Cardiac fibroblast (primary cell): Measurements from ENCODE around the gene PPCDC.

Experiments
- DNase-seq, 2 donors: peaks; one replicate each; pipeline versions ENCODE4 v3.0.0 to v3.0.0-alpha.2; 2010; ENCODE audit warnings: low read depth in 2 of 2
- H3K4me3 ChIP-seq, 2 donors: replicated peaks in 1 of 2; 1 replicate in 1 of 2; 2 replicates in 1 of 2; pipeline ENCODE4 v1.5.1; 2011; ENCODE audit warnings: low read depth in 2 of 2, low read length in 2 of 2, mild to moderate bottlenecking in 2 of 2, moderate library complexity in 1 of 2
- TF ChIP-seq, protein P1 (sequence below): IDR thresholded peaks from one replicate; pipeline ENCODE4 v1.5.1; 2011; ENCODE audit warnings: low read depth, mild to moderate bottlenecking, low read length, inconsistent platforms

The PPCDC gene

DNA sequence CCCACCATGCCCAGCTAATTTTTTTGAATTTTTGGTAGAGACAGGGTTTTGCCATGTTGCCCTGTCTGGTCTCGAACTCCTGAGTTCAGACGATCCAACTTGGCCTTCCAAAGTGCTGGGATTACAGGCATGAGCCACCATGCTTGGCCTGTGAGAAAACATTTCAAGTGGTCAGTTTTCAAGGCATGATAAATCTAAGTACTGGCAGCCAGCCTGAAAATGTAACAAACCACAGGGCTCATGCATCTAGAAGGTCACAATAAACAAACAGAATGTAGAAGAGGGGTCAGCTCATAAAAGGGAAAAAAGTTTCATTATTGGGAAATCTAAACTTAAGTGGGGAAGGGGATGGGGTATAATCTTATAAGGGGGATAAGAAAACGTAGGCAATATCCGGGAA is 39.9 kb downstream of the PPCDC start:
- TF ChIP-seq, protein P1, sequence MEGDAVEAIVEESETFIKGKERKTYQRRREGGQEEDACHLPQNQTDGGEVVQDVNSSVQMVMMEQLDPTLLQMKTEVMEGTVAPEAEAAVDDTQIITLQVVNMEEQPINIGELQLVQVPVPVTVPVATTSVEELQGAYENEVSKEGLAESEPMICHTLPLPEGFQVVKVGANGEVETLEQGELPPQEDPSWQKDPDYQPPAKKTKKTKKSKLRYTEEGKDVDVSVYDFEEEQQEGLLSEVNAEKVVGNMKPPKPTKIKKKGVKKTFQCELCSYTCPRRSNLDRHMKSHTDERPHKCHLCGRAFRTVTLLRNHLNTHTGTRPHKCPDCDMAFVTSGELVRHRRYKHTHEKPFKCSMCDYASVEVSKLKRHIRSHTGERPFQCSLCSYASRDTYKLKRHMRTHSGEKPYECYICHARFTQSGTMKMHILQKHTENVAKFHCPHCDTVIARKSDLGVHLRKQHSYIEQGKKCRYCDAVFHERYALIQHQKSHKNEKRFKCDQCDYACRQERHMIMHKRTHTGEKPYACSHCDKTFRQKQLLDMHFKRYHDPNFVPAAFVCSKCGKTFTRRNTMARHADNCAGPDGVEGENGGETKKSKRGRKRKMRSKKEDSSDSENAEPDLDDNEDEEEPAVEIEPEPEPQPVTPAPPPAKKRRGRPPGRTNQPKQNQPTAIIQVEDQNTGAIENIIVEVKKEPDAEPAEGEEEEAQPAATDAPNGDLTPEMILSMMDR, result no peak
- H3K4me3 ChIP-seq, result no peak overlapping the region
- DNase-seq, result peak; percentile 78 to 86

DNA sequence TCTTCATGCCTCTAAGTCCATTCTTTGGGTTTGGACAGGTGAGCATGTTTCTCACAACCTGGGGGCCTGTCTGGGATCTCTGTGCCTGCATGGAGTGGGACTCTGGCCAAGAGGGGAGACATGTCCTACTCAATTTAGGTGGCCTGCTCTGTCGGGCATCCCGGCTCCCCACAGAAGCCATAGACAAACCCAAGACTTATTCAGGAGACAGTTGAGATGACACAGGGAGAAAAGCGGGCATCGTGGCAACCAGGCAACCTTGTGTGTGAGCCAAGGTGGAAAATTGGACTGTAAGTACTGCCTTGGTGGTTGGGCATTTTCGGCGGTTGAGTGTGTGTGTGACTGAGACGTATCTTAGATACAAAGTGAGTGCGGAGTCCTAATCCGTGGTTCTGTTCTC is 40.5 kb downstream of the PPCDC start:
- TF ChIP-seq, protein P1, result no peak
- H3K4me3 ChIP-seq, result no peak overlapping the region
- DNase-seq, result no peak

DNA sequence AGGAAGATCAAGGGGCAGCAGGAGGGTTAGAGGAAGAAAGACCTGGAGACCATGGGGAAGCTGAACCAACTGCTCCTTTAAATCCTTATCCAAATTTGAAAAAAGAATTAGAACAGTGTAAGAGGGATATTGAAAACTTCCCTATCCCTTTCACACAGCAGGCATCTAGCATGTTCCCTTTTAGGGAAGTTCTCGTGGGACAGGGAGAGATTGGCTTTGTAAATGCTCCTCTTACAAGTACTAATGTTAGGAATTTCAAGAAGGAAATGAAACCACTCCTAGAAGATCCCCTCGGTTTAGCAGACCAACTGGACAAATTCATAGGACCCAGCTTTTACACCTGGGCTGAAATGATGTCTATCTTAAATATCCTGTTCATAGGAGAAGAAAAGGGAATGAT is 41.5 kb downstream of the PPCDC start:
- H3K4me3 ChIP-seq, result no peak overlapping the region
- DNase-seq, result no peak
- TF ChIP-seq, protein P1, result no peak

DNA sequence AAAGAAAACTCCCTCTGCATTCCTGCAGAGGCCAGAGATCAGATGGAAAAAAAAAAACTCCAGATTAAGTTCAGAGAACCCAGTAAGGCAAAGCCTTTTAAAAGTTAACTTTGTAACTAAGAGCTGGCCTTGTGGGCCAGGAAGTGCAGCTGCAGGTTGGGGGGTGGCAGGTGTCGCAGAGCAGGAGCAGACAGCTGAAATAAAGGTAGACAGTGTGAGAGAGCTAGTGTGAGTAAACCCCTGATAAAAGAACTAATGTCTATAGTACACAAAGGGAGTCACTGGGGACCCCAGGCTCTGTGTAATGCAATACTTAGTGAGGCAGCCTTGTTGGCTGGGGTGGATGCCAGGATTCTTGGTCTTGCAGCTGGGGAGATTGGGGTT is 42.1 kb downstream of the PPCDC start:
- DNase-seq, result peak in 1 of 2 donors; percentile 52
- TF ChIP-seq, protein P1, result no peak
- no peak overlapping the region for H3K4me3 ChIP-seq

DNA sequence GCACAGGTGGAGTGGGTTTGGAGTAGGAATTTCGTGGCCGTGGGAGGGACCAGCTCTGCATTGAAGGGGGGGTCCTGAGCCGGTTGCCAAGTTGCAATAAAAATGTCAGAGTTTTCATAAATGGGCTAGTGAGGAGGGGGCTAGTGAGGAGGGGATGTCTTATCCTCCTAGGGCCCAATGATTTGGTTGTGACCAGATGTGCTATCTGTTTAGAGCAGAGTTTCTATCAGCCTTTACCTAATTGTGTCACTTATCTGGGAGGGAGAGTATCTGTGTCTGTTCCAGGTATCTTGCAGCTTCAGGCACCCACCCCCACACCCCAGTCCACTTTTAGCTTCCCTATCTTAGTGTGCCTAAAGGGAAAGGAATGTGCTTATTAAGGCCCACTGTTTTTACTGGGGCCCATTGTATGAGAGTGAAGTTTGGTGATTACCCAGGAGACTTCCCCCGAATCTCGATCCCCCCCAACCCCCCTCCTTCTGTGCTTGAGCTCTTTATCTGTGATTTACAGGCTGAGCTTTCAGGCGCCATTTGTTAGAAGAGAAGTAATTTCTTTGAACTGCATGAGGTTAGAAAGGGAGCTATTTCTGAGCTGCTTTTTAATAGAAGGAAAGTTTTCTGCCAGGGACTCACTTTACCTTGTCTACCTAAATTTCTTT is 42.6 kb downstream of the PPCDC start:
- no peak overlapping the region for H3K4me3 ChIP-seq
- peak; percentile 39 to 40 for DNase-seq
- TF ChIP-seq, protein P1, result no peak

DNA sequence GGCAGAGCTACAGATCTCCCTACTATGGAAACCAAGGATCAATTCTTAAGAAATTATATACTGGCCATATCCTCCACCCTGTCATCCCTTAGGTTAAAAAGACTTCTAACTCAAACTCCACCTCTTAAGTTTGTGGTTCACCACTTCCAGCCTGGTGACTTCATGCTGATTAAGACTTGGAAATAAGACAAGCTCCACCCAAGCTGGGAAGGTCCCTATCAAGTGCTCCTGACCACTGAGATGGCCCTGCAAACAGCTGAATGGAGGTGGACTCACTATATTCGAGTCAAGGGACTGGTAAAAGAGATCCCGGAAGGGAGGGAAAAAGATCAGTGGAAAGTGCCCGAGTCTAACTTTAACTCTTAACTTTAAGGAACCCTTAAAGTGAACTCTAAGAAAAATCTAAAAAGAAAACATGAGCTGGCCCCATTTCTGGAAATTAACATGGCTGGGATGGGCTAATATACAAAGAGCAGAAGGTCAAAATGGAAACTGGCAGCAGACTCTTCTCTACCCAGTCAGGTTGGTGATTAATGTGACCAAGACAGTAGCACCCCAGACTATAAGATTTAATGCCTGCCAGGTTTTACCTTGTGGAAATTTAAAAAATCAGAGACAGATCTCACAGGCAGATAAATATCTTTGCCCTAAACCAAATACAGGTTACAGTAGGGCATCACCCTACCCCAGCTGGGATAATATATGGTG is 43.9 kb downstream of the PPCDC start:
- DNase-seq, result peak; percentile 52 to 87
- no peak overlapping the region for H3K4me3 ChIP-seq
- TF ChIP-seq, protein P1, result no peak
